HFF-Myc (cell line): Measurements from ENCODE around the gene BLTP3B.

Experiments used
- DNase-seq: peaks from one replicate; pipeline ENCODE4 v3.0.0-alpha.2; 2011; ENCODE audit warnings: low read depth; ENCODE audit errors: extremely low read depth
- H3K4me3 ChIP-seq: replicated peaks from 2 replicates; pipeline ENCODE4 v1.5.1; 2011; ENCODE audit warnings: low read depth, mild to moderate bottlenecking, control low read depth, low read length
- CTCF ChIP-seq: IDR thresholded peaks from 2 replicates; pipeline ENCODE4 v1.5.1; 2012; ENCODE audit warnings: mild to moderate bottlenecking, low read depth, low read length, control low read depth; ENCODE audit errors: missing control alignments

The BLTP3B gene

DNA sequence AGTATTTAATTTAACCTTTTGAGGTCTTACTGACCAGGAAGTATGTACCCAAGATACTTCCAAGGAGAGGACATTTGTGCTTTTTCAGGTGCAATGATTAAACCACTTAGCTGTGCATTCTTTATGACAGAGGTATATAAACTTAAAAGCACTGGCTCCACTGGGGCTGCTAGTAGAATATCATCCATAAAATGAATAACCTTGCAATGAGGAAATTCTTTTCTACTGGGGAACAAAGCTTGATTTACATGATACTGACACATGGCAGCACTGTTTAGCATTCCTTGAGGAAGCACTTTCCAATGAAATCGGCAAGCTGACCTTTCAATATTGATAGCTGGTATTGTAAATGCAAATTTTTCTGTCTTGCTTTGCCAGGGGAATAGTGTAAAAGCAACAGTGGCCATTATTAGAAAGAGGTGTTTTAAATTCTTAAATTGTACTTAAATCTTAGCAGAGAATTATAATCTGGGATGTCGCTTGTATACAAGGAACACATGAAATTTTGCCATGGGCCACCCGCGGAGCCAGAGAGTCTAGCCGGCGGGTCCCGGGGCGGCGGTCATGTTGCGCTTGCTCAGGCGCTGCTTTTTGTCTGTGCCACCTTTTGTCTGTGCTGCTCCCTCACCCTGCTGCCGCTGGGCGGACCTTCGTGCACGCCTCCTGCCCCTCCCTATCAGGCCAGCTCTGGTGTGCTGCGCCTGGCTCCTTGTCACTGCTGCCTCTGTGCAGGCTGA lies 20.9 kb upstream of the BLTP3B start:
- H3K4me3 ChIP-seq: peak overlapping the region; percentile 13; the same call in 1 of the 2 replicates
- DNase-seq: no peak
- no peak for TF ChIP-seq CTCF

- no peak for TF ChIP-seq CTCF
- no peak for DNase-seq
- H3K4me3 ChIP-seq: no peak overlapping the region
These were observed 16.9 kb upstream of the BLTP3B start for GRCh38 chr12:100159391-100160104.

DNA sequence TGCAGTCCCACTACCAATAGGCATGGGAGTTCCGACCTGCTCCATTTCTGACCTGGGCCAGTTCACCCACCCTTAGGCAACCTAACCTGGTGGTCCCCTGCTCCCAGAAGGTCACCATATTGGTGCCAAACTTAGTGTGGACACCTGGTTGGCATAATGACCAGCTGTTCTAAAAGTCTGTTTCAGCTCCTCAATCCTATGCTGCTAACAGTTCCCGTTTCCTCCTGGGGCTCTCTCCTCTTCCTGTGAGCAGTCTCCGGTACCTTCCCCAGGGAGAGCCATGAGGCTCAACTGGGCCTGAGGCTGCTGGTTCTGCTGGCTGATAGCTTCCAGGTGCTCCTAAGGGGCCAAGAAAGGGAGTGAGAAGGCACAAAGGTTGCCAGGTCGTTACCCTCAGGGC lies 15.9 kb upstream of the BLTP3B start:
- no peak for DNase-seq
- no peak for TF ChIP-seq CTCF
- H3K4me3 ChIP-seq: no peak overlapping the region

GRCh38 chr12:100157427-100157821 lies 14.8 kb upstream of the BLTP3B start:
- no peak overlapping the region for H3K4me3 ChIP-seq
- TF ChIP-seq CTCF: no peak
- DNase-seq: no peak

DNA sequence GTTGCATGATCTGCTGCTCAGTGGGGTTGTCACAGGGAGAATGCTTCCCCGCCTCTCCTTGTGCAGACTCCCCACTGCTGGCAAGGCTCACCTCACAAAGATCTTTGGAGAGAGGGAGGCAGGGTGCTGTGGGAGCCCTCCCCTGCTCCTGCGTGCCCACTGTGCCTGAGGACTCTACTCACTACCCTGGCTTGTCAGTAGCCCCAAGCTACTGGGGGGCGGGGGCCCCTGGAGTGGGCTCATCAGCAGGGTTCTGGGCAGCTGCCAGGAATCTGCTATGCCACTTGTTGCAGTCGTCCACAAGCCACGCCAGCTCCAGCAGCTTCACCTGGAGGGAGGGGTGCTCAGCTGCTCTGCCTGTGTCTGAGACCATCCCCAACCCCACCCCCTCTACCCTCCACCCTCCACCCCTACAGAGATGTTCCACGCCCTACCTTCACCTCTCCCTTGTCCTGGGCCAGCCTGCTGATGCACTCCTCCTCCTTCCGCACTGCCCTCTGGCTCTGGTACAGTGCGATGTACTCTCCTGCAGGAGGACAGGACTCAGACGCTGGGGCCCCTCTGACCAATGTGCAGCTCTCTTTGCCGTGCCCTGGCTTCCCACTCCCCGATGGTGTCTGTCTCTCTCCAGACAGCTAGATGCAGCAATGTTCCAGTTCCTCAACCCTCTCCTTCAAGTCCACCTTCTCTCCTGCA lies 14.2 kb upstream of the BLTP3B start:
- no peak for TF ChIP-seq CTCF
- DNase-seq: no peak
- H3K4me3 ChIP-seq: no peak overlapping the region

DNA sequence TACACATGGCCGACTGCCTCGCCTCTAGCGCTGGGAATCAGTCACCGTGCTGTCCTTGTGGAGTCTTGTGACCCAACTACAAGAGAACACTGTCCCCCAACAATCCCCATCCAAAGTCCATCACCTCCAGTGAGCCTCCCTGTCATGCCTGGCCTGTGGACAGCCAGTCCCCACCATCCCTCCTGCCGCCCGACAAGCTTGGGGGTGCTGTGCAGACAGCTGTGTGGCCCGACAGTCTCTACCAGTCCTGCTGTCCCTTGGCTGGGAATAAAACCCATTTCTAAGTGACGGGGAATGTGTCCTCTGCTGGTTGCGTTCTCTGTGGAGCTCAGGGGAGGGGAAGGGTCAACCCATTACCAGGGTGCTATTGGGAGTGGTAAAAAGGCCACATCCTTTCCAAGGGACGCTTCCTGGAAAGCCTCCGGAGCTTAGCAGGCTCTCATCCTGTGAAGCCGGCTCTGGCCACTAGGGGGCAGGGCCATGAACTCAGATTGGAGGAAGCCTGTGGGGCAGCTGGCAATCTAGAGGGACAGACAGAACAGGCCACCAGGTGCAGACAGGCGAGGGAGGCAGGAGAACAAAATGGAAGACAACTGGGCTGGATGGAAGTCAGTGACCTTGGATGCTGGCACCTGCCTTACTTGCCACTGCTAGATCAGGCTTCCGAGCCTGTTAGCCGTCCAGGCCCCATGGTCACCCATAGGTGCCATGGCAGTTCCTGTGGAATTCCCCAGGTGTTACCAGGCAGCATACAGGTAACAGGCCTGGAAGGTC lies 12.0 kb upstream of the BLTP3B start:
- peak; percentile 98 for TF ChIP-seq CTCF
- peak; percentile 26 for DNase-seq
- H3K4me3 ChIP-seq: no peak overlapping the region
